ENCODE measurements around the gene TULP3. TPM values are rescaled to one million over a fixed set of nuclear protein-coding genes. Genes with fewer than 3 reads are reported as not detected.

TULP3 gene
- total RNA-seq, 2 experiments from 2014 or later: 10.7 to 11.0 TPM

- no peak overlapping the region for H2AFZ ChIP-seq (ENCODE audit: low read length)
- CTCF ChIA-PET (ENCODE audit: unreplicated experiment): no interaction called here
These were observed 53.8 kb downstream of the TULP3 start for GRCh38 chr12:2944401-2945047.

GRCh38 chr12:2949411-2949810 is 58.7 kb downstream of the TULP3 start:
- no peaks in the 10 kb centered on the region for H3K36me3 ChIP-seq (ENCODE audit: insufficient read depth, low read length)
- H2AFZ ChIP-seq (ENCODE audit: low read length): no peak overlapping the region
- intact Hi-C loops (cut with micrococcal nuclease; ENCODE audit: unreplicated experiment): no loop called here
- H4K20me1 ChIP-seq (ENCODE audit: insufficient read depth, low read length): no peaks in the 10 kb centered on the region
- ChIA-PET CTCF (ENCODE audit: unreplicated experiment) (no interaction called here), POLR2A (interaction anchor here (1.5 kb wide), 1 partner anchor 11 kb away, joined by 4 read pairs; no protein-coding TSS in a partner anchor)
- TF ChIP-seq CTCF (conservative IDR thresholded peaks at IDR 0.05; ENCODE audit: low read length): no peak
- TF ChIP-seq EZH2phosphoT487 (IDR thresholded peaks at IDR 0.05; ENCODE audit: borderline replicate concordance, low read depth, low read length): no peak
- H3K4me2 ChIP-seq (ENCODE audit: low read length): no peak overlapping the region
- no peaks in the 10 kb centered on the region for H3K79me2 ChIP-seq (ENCODE audit: insufficient read depth, low read depth, low read length)
- no peak overlapping the region for H3K4me3 ChIP-seq (ENCODE audit: low read depth, low read length, poor library complexity, severe bottlenecking)
- H3K4me1 ChIP-seq (ENCODE audit: insufficient read depth, low read length, poor library complexity, severe bottlenecking): no peaks in the 10 kb centered on the region
- BruUV-seq (replicated peaks): no TSS peak
- H3K27ac ChIP-seq (ENCODE audit: low read depth, low read length, poor library complexity, severe bottlenecking): no peak overlapping the region
- no peak for DNase-seq (ENCODE audit: low spot score)
- no peaks in the 10 kb centered on the region for H3K9me2 ChIP-seq (ENCODE audit: insufficient read depth, low read length)
- H3K9me3 ChIP-seq (ENCODE audit: low read length): no peaks in the 10 kb centered on the region

More at GRCh38 chr12:2944401-2945047, 53.8 kb downstream of the TULP3 start:
- Histone ChIP-seq H3K4me2 (ENCODE audit: low read length) (no peak overlapping the region), H3K27ac (ENCODE audit: low read depth, low read length, poor library complexity, severe bottlenecking) (no peak overlapping the region), H3K79me2 (ENCODE audit: insufficient read depth, low read depth, low read length) (no peaks in the 10 kb centered on the region), H3K4me3 (ENCODE audit: low read depth, low read length, poor library complexity, severe bottlenecking) (no peak overlapping the region), H3K4me1 (ENCODE audit: insufficient read depth, low read length, poor library complexity, severe bottlenecking) (no peaks in the 10 kb centered on the region), H3K9me2 (ENCODE audit: insufficient read depth, low read length) (no peaks in the 10 kb centered on the region), H4K20me1 (ENCODE audit: insufficient read depth, low read length) (no peaks in the 10 kb centered on the region), H3K9me3 (ENCODE audit: low read length) (no peaks in the 10 kb centered on the region), H3K36me3 (ENCODE audit: insufficient read depth, low read length) (no peaks in the 10 kb centered on the region)
- DNase-seq (ENCODE audit: low spot score): peak; percentile 53
- intact Hi-C loops (cut with micrococcal nuclease; ENCODE audit: unreplicated experiment): loop anchor here (2.0 to 5.0 kb wide), 2 partner anchors 52 to 98 kb away; partner anchors contain the start of gene TULP3
- BruUV-seq (replicated peaks): no TSS peak
- TF ChIP-seq EZH2phosphoT487 (IDR thresholded peaks at IDR 0.05; ENCODE audit: borderline replicate concordance, low read depth, low read length) (no peak), CTCF (conservative IDR thresholded peaks at IDR 0.05; ENCODE audit: low read length) (peak; percentile 87)
- POLR2A ChIA-PET: interaction anchor here (0.5 kb wide), 1 partner anchor 88 kb away, joined by 3 read pairs; no protein-coding TSS in a partner anchor

- no TSS peak for BruUV-seq (replicated peaks)
- intact Hi-C loops (cut with micrococcal nuclease; ENCODE audit: unreplicated experiment): no loop called here
- Histone ChIP-seq H2AFZ (ENCODE audit: low read length) (no peak overlapping the region), H3K27ac (ENCODE audit: low read depth, low read length, poor library complexity, severe bottlenecking) (no peak overlapping the region), H4K20me1 (ENCODE audit: insufficient read depth, low read length) (no peaks in the 10 kb centered on the region), H3K36me3 (ENCODE audit: insufficient read depth, low read length) (no peaks in the 10 kb centered on the region), H3K9me2 (ENCODE audit: insufficient read depth, low read length) (no peaks in the 10 kb centered on the region), H3K4me2 (ENCODE audit: low read length) (no peak overlapping the region), H3K79me2 (ENCODE audit: insufficient read depth, low read depth, low read length) (no peaks in the 10 kb centered on the region), H3K4me3 (ENCODE audit: low read depth, low read length, poor library complexity, severe bottlenecking) (no peak overlapping the region), H3K4me1 (ENCODE audit: insufficient read depth, low read length, poor library complexity, severe bottlenecking) (no peaks in the 10 kb centered on the region), H3K9me3 (ENCODE audit: low read length) (no peaks in the 10 kb centered on the region)
- ChIA-PET CTCF (ENCODE audit: unreplicated experiment) (interaction anchor here (0.6 kb wide), 1 partner anchor 602 kb away, joined by 3 read pairs; no protein-coding TSS in a partner anchor), POLR2A (no interaction called here)
- DNase-seq (ENCODE audit: low spot score): no peak
- TF ChIP-seq EZH2phosphoT487 (IDR thresholded peaks at IDR 0.05; ENCODE audit: borderline replicate concordance, low read depth, low read length) (no peak), CTCF (conservative IDR thresholded peaks at IDR 0.05; ENCODE audit: low read length) (no peak)
These were observed 65.2 kb downstream of the TULP3 start for GRCh38 chr12:2955888-2956287.
